Endothelial cell (in vitro differentiated cells): Measurements from ENCODE around the gene MRPL37. TPM values are rescaled to one million over a fixed set of nuclear protein-coding genes. Genes with fewer than 3 reads are reported as not detected.

Source experiments
- DNase-seq: peaks from one replicate; pipeline ENCODE4 v3.0.0; 2021; ENCODE audit warnings: low spot score
- H3K27ac Mint-ChIP-seq: one replicate; pipeline ENCODE4 v1.8.0; 2021; ENCODE audit warnings: mixed read lengths, inconsistent platforms; ENCODE audit not compliant: unreplicated experiment
- H3K27me3 Mint-ChIP-seq: one replicate; pipeline ENCODE4 v1.8.0; 2021; ENCODE audit warnings: mild to moderate bottlenecking, moderate library complexity, mixed read lengths, inconsistent platforms; ENCODE audit not compliant: unreplicated experiment
- H3K36me3 Mint-ChIP-seq: one replicate; pipeline ENCODE4 v1.8.0; 2021; ENCODE audit warnings: mild to moderate bottlenecking, low read depth, mixed read lengths, inconsistent platforms; ENCODE audit not compliant: unreplicated experiment
- H3K4me1 Mint-ChIP-seq: one replicate; pipeline ENCODE4 v1.8.0; 2021; ENCODE audit warnings: mild to moderate bottlenecking, mixed read lengths, inconsistent platforms; ENCODE audit not compliant: unreplicated experiment
- H3K4me3 Mint-ChIP-seq: one replicate; pipeline ENCODE4 v1.8.0; 2021; ENCODE audit warnings: mild to moderate bottlenecking, mixed read lengths, inconsistent platforms; ENCODE audit not compliant: unreplicated experiment
- H3K9me3 Mint-ChIP-seq: one replicate; pipeline ENCODE4 v1.8.0; 2021; ENCODE audit warnings: mixed read lengths, inconsistent platforms; ENCODE audit not compliant: unreplicated experiment
- long read RNA-seq: library from polyadenylated mRNA; unstranded; transcript quantifications from one replicate; pipeline ENCODE4 v2.0.0, GENCODE V29; 2020; ENCODE audit not compliant: unreplicated experiment
- total RNA-seq: library from RNA; stranded (reverse); fragmentation: NEBNext Ultra II Directional; extraction: Animal tissue kit (Norgen Biotek cat#: 25700); gene quantifications from one replicate; pipeline ENCODE4 v1.2.1, GENCODE V29; 2021; ENCODE audit not compliant: unreplicated experiment
- TF ChIP-seq, protein P1 (sequence below): fragments of 200-600 bp; sonication (generic); IDR thresholded peaks from one replicate; pipeline ENCODE4 v1.5.0; 2021; ENCODE audit warnings: antibody characterized with exemption; ENCODE audit not compliant: unreplicated experiment

MRPL37 gene
- total RNA-seq, result 63.1 TPM
- long read RNA-seq, transcript MRPL37-202 (7 exons, 1,483 nt), result major isoform, 69 of 76 reads
- long read RNA-seq, partial matches to known transcripts, result 2 of 76 reads
- long read RNA-seq, other reads (novel, unspliced or antisense), result 5 of 76 reads

DNA sequence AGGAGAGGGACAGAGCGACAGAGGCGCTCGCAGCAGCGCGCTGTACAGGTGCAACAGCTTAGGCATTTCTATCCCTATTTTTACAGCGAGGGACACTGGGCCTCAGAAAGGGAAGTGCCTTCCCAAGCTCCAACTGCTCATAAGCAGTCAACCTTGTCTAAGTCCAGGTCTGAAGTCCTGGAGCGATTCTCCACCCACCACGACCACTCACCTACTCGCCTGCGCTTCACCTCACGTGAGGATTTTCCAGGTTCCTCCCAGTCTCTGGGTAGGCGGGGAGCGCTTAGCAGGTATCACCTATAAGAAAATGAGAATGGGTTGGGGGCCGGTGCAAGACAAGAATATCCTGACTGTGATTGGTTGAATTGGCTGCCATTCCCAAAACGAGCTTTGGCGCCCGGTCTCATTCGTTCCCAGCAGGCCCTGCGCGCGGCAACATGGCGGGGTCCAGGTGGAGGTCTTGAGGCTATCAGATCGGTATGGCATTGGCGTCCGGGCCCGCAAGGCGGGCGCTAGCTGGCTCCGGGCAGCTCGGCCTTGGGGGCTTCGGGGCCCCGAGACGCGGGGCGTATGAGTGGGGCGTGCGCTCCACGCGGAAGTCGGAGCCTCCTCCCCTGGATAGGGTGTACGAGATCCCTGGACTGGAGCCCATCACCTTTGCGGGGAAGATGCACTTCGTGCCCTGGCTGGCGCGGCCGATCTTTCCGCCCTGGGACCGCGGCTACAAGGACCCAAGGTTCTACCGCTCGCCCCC lies at the start of gene MRPL37, which contains the start of gene CYB5RL:
TSS of gene MRPL37 (plus strand) at position 403 of the 754 bp plus-strand sequence. CDS start at position 480, 77 bp downstream.
TSS of gene CYB5RL (minus strand) at position 266 of the 754 bp plus-strand sequence. CDS start 4,414 bp downstream, outside the sequence.
- Mint-ChIP-seq H3K4me3 (peak within 1 kb of the TSS; percentile 96), H3K27me3 (no peaks in the 10 kb centered on the region), H3K27ac (peak within 1 kb of the TSS; percentile 70), H3K4me1 (peaks cover 18% of the 10 kb centered on the region), H3K9me3 (no peaks in the 10 kb centered on the region), H3K36me3 (peaks cover 2% of the 10 kb centered on the region)
- TF ChIP-seq, protein P1, sequence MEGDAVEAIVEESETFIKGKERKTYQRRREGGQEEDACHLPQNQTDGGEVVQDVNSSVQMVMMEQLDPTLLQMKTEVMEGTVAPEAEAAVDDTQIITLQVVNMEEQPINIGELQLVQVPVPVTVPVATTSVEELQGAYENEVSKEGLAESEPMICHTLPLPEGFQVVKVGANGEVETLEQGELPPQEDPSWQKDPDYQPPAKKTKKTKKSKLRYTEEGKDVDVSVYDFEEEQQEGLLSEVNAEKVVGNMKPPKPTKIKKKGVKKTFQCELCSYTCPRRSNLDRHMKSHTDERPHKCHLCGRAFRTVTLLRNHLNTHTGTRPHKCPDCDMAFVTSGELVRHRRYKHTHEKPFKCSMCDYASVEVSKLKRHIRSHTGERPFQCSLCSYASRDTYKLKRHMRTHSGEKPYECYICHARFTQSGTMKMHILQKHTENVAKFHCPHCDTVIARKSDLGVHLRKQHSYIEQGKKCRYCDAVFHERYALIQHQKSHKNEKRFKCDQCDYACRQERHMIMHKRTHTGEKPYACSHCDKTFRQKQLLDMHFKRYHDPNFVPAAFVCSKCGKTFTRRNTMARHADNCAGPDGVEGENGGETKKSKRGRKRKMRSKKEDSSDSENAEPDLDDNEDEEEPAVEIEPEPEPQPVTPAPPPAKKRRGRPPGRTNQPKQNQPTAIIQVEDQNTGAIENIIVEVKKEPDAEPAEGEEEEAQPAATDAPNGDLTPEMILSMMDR, result no peak
- DNase-seq, result peak; percentile 86

DNA sequence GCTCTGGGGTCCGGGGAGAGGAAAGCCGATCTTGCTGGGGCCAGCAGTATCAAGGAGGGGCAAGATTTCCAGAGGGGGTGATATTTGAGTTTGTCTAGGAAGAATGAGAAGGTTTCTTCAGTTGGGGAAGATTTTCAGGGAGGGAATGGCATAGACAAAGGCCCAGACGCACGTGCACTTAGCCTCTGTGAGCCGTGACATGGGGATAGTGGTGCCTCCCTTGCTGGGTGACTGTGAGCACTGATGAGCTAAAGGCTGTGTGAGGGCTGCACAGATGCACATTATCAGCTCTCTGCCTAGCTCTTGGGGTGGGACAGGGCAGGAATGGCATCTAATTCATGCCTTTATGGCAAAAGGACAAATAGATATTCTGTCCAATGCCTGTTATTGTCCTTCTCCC lies 49.0 kb upstream of the MRPL37 start:
- no peak for DNase-seq
- Mint-ChIP-seq H3K27ac (no peak overlapping the region), H3K4me1 (peaks cover 21% of the 10 kb centered on the region), H3K27me3 (no peaks in the 10 kb centered on the region), H3K4me3 (no peak overlapping the region), H3K36me3 (no peaks in the 10 kb centered on the region), H3K9me3 (no peaks in the 10 kb centered on the region)
- TF ChIP-seq, protein P1, result no peak

DNA sequence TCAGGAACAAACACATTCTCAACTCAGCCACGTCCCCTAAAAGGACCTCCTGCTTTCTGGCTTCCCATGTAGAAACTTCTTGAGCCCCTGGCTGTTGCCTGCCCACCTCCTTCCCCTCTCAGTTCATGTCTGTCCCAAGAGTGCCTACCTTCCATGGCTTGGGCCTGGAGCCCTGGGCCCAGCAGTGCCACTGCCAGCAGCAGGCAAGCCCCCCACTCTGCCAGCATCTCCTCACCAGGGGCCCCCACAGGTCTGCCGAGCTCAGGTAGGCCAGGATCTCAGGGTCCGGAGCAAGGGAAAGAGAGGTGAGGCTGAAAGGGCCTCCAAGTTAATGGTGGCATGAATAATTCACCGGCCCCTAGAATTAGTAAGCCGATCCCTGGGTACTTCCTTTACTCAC lies 47.3 kb upstream of the MRPL37 start, which contains the start of gene CDCP2:
TSS of gene CDCP2 (minus strand) at position 305 of the 400 bp plus-strand sequence. CDS start at position 227, 78 bp downstream.
- Mint-ChIP-seq H3K4me3 (no peak within 1 kb of the TSS), H3K36me3 (peaks cover 4% of the 10 kb centered on the region), H3K27ac (peak within 1 kb of the TSS; percentile 24), H3K9me3 (no peaks in the 10 kb centered on the region), H3K27me3 (no peaks in the 10 kb centered on the region), H3K4me1 (peaks cover 25% of the 10 kb centered on the region)
- DNase-seq, result no peak
- TF ChIP-seq, protein P1, result no peak

DNA sequence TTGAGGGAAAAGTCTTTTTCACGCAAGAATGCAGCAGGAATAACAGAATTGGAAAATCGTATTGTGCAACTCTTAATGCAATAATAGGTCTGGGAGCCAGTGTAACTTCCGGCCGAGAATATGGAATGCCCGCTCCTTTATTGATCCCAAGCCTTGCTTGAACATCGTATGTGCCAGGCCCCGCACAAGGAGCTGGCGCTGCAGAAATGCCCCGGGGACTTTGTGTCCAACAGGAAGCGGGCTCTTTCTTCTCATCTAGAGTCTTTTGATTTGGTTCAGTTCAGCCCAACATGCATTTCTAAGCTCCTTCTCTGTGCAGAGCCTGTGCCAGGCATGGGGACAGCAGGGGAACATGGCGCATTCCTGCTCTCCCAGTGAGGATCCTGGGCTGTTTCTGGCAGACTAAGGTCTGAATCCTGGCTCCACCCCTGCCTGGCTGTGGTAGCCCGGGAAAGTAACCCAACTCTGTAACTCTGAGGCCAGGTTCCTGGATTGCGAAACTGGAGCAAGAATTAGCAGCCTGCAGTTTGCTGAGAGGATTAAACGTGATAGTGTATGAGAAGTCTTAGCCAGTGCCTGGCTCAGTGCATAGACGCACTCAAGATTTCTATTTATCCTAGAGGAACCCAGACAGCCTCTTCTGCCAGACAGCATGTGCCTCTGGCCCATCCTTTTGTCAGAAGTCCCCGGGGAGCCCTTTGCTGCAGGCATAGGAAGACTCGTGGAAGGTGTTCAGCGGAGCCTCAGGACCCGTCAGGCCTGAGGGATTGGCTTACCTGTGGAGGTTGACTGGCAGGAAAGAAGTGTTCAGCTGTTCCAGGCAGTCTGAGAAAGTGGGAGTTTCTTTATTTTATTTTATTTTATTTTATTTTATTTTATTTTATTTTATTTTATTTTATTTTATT lies 46.2 kb upstream of the MRPL37 start:
- no peaks in the 10 kb centered on the region for H3K9me3 Mint-ChIP-seq
- H3K27me3 Mint-ChIP-seq, result no peaks in the 10 kb centered on the region
- DNase-seq, result no peak
- no peak overlapping the region for H3K4me3 Mint-ChIP-seq
- H3K27ac Mint-ChIP-seq, result no peak overlapping the region
- H3K4me1 Mint-ChIP-seq, result peaks cover 25% of the 10 kb centered on the region
- TF ChIP-seq, protein P1, result no peak
- peaks cover 4% of the 10 kb centered on the region for H3K36me3 Mint-ChIP-seq
